HepG2 (cell line): Measurements from ENCODE around the gene BCAN. TPM values are rescaled to one million over a fixed set of nuclear protein-coding genes. Genes with fewer than 3 reads are reported as not detected.

Experiments used
- ATAC-seq: fragments of 200-7000 bp; cut with Tn5 transposase; 3 replicates; pipeline ENCODE4 v1.9.1; 2020; ENCODE audit warnings: mild to moderate bottlenecking, moderate library complexity
- BruUV-seq: library from RNA; stranded (reverse); fragments of 400-500 nt; replicated peaks from 2 replicates; lab custom pipeline; 2021; lab: Mats Ljungman, UMichigan
- CTCF ChIA-PET: fragments of 300-600 bp; formaldehyde crosslinking; extraction: SDS; loops from one replicate; lab custom pipeline; 2021; ENCODE audit warnings: low total read pairs, inconsistent platforms, low intra/inter-chr PET ratio; lab: Yijun Ruan, JAX
- POLR2A ChIA-PET: fragments of 350-600 bp; sonication (Branson Sonifier 250); formaldehyde crosslinking; loops from one replicate; lab custom pipeline; 2020; ENCODE audit warnings: antibody characterized with exemption, inconsistent platforms; lab: Yijun Ruan, JAX
- DNase-seq: peaks from one replicate; pipeline ENCODE4 v3.0.0-alpha.2; 2015; ENCODE audit warnings: low spot score
- FAIRE-seq: peaks from 3 replicates; lab custom pipeline; 2011; peaks lifted over from hg19 to GRCh38; lab: Jason Lieb, UNC
- H2AFZ ChIP-seq: one replicate; pipeline ENCODE4 v1.6.1; 2011; ENCODE audit warnings: low read length, inconsistent platforms
- H3K27ac ChIP-seq: fragments of 300-600 bp; 3 replicates; pipeline ENCODE4 v1.8.0; 2011; ENCODE audit warnings: mixed run types, mild to moderate bottlenecking, mixed read lengths, low read length, inconsistent platforms; ENCODE audit not compliant: insufficient read depth; ENCODE audit errors: extremely low read length
- H3K27me3 ChIP-seq, 2 experiments: fragments of 200-600 bp in 1 of 2; 2 replicates in 1 of 2; 3 replicates in 1 of 2; pipeline versions ENCODE4 v1.6.0 to v1.8.0; 2011; ENCODE audit warnings: low read length in 2 of 2, mild to moderate bottlenecking in 2 of 2, moderate library complexity in 2 of 2, inconsistent platforms in 1 of 2; ENCODE audit not compliant: insufficient read depth in 2 of 2, control insufficient read depth in 1 of 2
- H3K36me3 ChIP-seq, 2 experiments: fragments of 200-600 bp in 1 of 2; replicated peaks in 1 of 2; 2 replicates in 1 of 2; 3 replicates in 1 of 2; pipeline versions ENCODE4 v1.5.1 to v1.8.0; 2011; ENCODE audit warnings: low read length in 2 of 2, inconsistent platforms in 1 of 2; ENCODE audit not compliant: insufficient read depth in 2 of 2, control insufficient read depth in 1 of 2
- H3K4me1 ChIP-seq: 2 replicates; pipeline ENCODE4 v1.5.1; 2012; ENCODE audit warnings: low read length, inconsistent platforms; ENCODE audit not compliant: insufficient read depth
- H3K4me2 ChIP-seq: 2 replicates; pipeline ENCODE4 v1.6.0; 2011; ENCODE audit warnings: low read depth, low read length, inconsistent platforms
- H3K4me3 ChIP-seq, 3 experiments: fragments of 200-600 bp in 1 of 3; sonication (generic), shearing (Covaris generic) in 1 of 3; replicated peaks in 1 of 3; 2 replicates each; pipeline ENCODE4 v1.5.1; 2011 to 2016; ENCODE audit warnings: low read length in 3 of 3, inconsistent platforms in 2 of 3, low read depth in 2 of 3, mild to moderate bottlenecking in 2 of 3, control low read depth in 1 of 3, mixed read lengths in 1 of 3; ENCODE audit not compliant: insufficient read depth in 1 of 3
- H3K79me2 ChIP-seq: one replicate; pipeline ENCODE4 v1.6.1; 2011; ENCODE audit warnings: low read length, inconsistent platforms; ENCODE audit not compliant: insufficient read depth
- H3K9ac ChIP-seq: 2 replicates; pipeline ENCODE4 v1.6.0; 2011; ENCODE audit warnings: mild to moderate bottlenecking, low read depth, low read length, inconsistent platforms; ENCODE audit not compliant: insufficient read depth
- H3K9me3 ChIP-seq: 2 replicates; pipeline ENCODE4 v1.5.1; 2012; ENCODE audit warnings: mild to moderate bottlenecking, low read length
- H4K20me1 ChIP-seq: 2 replicates; pipeline ENCODE4 v1.6.0; 2011; ENCODE audit warnings: inconsistent platforms, mild to moderate bottlenecking, low read length, moderate library complexity; ENCODE audit not compliant: insufficient read depth
- CREB1 ChIP-seq, 2 experiments: fragments of 450-650 bp in 1 of 2; IDR thresholded peaks; 2 replicates each; pipeline ENCODE4 v1.6.1; 2016 to 2017; ENCODE audit warnings: control low read depth in 1 of 2, mild to moderate bottlenecking in 1 of 2, missing compliant biosample characterization in 1 of 2, missing genetic modification characterization in 1 of 2
- KAT2B ChIP-seq: fragments of 150-350 bp; IDR thresholded peaks from 2 replicates; pipeline ENCODE4 v1.6.1; 2014; ENCODE audit warnings: low read depth, low read length, borderline replicate concordance
- NFIB ChIP-seq: sonication (generic); formaldehyde crosslinking; IDR thresholded peaks from 2 replicates; pipeline ENCODE4 v1.9.0; 2021; ENCODE audit warnings: missing genetic modification reagents, mild to moderate bottlenecking, borderline replicate concordance
- RXRB ChIP-seq: IDR thresholded peaks from 2 replicates; pipeline ENCODE4 v1.6.1; 2016; ENCODE audit warnings: borderline replicate concordance, missing genetic modification reagents, missing compliant biosample characterization
- SRF ChIP-seq: IDR thresholded peaks from 2 replicates; pipeline ENCODE4 v1.6.1; 2011; ENCODE audit warnings: mild to moderate bottlenecking, low read depth, low read length, moderate library complexity
- ZNF382 ChIP-seq: sonication (generic); formaldehyde crosslinking; IDR thresholded peaks from 2 replicates; pipeline ENCODE4 v1.5.0; 2020; ENCODE audit warnings: missing genetic modification reagents, mild to moderate bottlenecking, borderline replicate concordance
- ZNF383 ChIP-seq: sonication (generic); formaldehyde crosslinking; IDR thresholded peaks from 2 replicates; pipeline ENCODE4 v1.4.0; 2020; ENCODE audit warnings: missing genetic modification reagents, mild to moderate bottlenecking, borderline replicate concordance
- ZNF501 ChIP-seq: sonication (generic); formaldehyde crosslinking; IDR thresholded peaks from 2 replicates; pipeline ENCODE4 v1.5.1; 2020; ENCODE audit warnings: mild to moderate bottlenecking, moderate library complexity, missing genetic modification reagents
- WGBS: methylation state at CpG from one replicate; pipeline ENCODE4 v1.1.6; 2017; ENCODE audit warnings: low lambda C conversion rate; 5-methylcytosine and 5-hydroxymethylcytosine counted together
- in situ Hi-C: cut with HindIII; loops from 2 replicates; pipeline ENCODE4 v1.10.0; 2017; ENCODE audit warnings: low pct_unique_long_range_greater_than_20kb; ENCODE audit not compliant: extremely low pct_ligation_motif_present
- intact Hi-C: fragments of 100-400 bp; cut with micrococcal nuclease; formaldehyde crosslinking; loops from one replicate; pipeline ENCODE4 v1.10.0; 2022; ENCODE audit not compliant: unreplicated experiment
- polyA plus RNA-seq, 8 experiments: library from polyadenylated mRNA; depleted of rRNA in 3 of 8; stranded (reverse) in 7 of 8; unstranded in 1 of 8; fragments of >200 nt; fragmentation: Illumina TruSeq in 4 of 8; extraction: Trizol in 4 of 8; gene quantifications; 2 replicates each; pipeline versions ENCODE4 v1.2.1 to v1.2.3, GENCODE V29; 2011 to 2016; ENCODE audit warnings: low read depth in 4 of 8, missing spikeins in 1 of 8, mixed read lengths in 1 of 8; ENCODE audit not compliant: insufficient read depth in 1 of 8
- total RNA-seq, 5 experiments: library from RNA; depleted of rRNA; stranded (reverse); fragments of >200 nt; fragmentation: Illumina TruSeq; extraction: Trizol; gene quantifications; 2 replicates each; pipeline ENCODE4 v1.2.3, GENCODE V29; 2016; ENCODE audit warnings: low read depth in 1 of 5
- TF ChIP-seq, protein P1 (sequence below): IDR thresholded peaks from 2 replicates; pipeline ENCODE4 v1.6.1; 2016; ENCODE audit warnings: mild to moderate bottlenecking, missing biosample characterization, missing genetic modification reagents
- TF ChIP-seq, protein P2 (sequence below): sonication (generic); formaldehyde crosslinking; IDR thresholded peaks from 2 replicates; pipeline ENCODE4 v1.8.0; 2022; ENCODE audit warnings: mild to moderate bottlenecking, missing genetic modification reagents
- TF ChIP-seq, protein P3 (sequence below): sonication (generic); formaldehyde crosslinking; IDR thresholded peaks from 2 replicates; pipeline ENCODE4 v1.5.0; 2020; ENCODE audit warnings: missing genetic modification reagents, mild to moderate bottlenecking, borderline replicate concordance

BCAN gene
- total and polyA plus RNA-seq, 2 of the 13 experiments (the other 11 are each of a cell fraction or from before 2014, with no cell fraction given): not detected

DNA sequence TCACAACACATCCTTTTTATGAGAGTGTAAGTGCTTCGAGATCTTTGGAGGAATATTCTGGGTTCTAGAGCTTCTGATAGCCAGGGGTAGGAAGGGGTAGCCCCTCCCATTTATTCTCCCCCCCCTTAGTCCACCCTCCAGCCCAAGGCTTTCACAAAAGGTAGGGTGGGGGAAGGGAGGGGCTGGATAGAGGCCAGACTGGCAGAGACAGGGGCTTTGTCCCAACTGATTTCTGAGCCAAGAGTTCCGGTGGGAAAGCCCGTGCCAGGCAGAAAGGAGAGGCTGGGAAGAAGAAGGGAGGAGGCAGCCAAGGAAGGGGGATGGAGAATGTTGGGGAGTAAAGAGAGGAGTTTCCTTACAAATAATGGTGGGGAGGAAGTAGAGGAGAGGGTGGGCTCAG is 3.1 kb downstream of the BCAN start:
- in situ Hi-C loops: no loop called here
- intact Hi-C loops: no loop called here
- BruUV-seq: no TSS peak
- H4K20me1 ChIP-seq: peaks cover 43% of the 10 kb centered on the region
- H3K9me3 ChIP-seq: no peaks in the 10 kb centered on the region
- H3K4me2 ChIP-seq: no peak overlapping the region
- WGBS: 92% methylated on average over 3 of the region's 3 CpGs
- no peak for FAIRE-seq
- H3K36me3 ChIP-seq: peaks cover 0 to 8% of the 10 kb centered on the region in 2 experiments; a peak in 2 of 5 replicates
- no peak overlapping the region for H3K27ac ChIP-seq
- TF ChIP-seq ZNF382 (CRISPR knock-in tag): no peak
- TF ChIP-seq, protein P1, sequence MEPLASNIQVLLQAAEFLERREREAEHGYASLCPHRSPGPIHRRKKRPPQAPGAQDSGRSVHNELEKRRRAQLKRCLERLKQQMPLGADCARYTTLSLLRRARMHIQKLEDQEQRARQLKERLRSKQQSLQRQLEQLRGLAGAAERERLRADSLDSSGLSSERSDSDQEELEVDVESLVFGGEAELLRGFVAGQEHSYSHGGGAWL (CRISPR knock-in tag): no peak
- TF ChIP-seq KAT2B: no peak
- TF ChIP-seq RXRB (CRISPR knock-in tag): no peak
- TF ChIP-seq SRF: no peak
- no peak for TF ChIP-seq ZNF501 (CRISPR knock-in tag)
- TF ChIP-seq ZNF383 (CRISPR knock-in tag): no peak
- TF ChIP-seq, protein P2, sequence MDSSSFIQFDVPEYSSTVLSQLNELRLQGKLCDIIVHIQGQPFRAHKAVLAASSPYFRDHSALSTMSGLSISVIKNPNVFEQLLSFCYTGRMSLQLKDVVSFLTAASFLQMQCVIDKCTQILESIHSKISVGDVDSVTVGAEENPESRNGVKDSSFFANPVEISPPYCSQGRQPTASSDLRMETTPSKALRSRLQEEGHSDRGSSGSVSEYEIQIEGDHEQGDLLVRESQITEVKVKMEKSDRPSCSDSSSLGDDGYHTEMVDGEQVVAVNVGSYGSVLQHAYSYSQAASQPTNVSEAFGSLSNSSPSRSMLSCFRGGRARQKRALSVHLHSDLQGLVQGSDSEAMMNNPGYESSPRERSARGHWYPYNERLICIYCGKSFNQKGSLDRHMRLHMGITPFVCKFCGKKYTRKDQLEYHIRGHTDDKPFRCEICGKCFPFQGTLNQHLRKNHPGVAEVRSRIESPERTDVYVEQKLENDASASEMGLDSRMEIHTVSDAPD (CRISPR knock-in tag): no peak
- TF ChIP-seq NFIB (CRISPR knock-in tag): no peak
- TF ChIP-seq, protein P3, sequence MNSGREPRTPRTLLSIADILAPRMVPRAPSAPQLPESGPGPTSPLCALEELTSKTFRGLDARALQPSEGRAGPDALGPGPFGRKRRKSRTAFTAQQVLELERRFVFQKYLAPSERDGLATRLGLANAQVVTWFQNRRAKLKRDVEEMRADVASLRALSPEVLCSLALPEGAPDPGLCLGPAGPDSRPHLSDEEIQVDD: no peak
- TF ChIP-seq CREB1 (IDR thresholded peaks at IDR 0.05): no peak
- no peak for TF ChIP-seq CREB1 (CRISPR knock-in tag; IDR thresholded peaks at IDR 0.05)
- H3K4me3 ChIP-seq: no peak overlapping the region
- ChIA-PET POLR2A (interaction anchor here (1.0 kb wide), 1 partner anchor 16 kb away, joined by 4 read pairs; no protein-coding TSS in a partner anchor), CTCF (no interaction called here)
- no peaks in the 10 kb centered on the region for H3K27me3 ChIP-seq
- no peaks in the 10 kb centered on the region for H3K79me2 ChIP-seq
- no peak for ATAC-seq
- no peak for DNase-seq
- H3K9ac ChIP-seq: no peak overlapping the region
- H2AFZ ChIP-seq: no peak overlapping the region
- H3K4me1 ChIP-seq: peaks cover under 1% of the 10 kb centered on the region; the same call in 1 of the 2 replicates
